GM12878 (cell line): ENCODE results near the gene ISY1.

Experiments used
- DPF2 ChIP-seq: fragments of 450-650 bp; IDR thresholded peaks from 2 replicates; pipeline ENCODE4 v1.6.1; 2017; ENCODE audit warnings: mild to moderate bottlenecking
- IKZF1 ChIP-seq: fragments of 450-650 bp; conservative IDR thresholded peaks from 2 replicates; pipeline ENCODE4 v1.6.1; 2017; ENCODE audit warnings: antibody characterized with exemption, mild to moderate bottlenecking
- LARP7 ChIP-seq: fragments of 450-650 bp; IDR thresholded peaks from 2 replicates; pipeline ENCODE4 v1.6.1; 2017; ENCODE audit warnings: mild to moderate bottlenecking
- NFXL1 ChIP-seq: fragments of 450-650 bp; IDR thresholded peaks from 2 replicates; pipeline ENCODE4 v1.6.1; 2017; ENCODE audit warnings: antibody characterized with exemption, mild to moderate bottlenecking, borderline replicate concordance
- POLR2A ChIP-seq: IDR thresholded peaks from 2 replicates; pipeline ENCODE4 v1.6.1; 2011; ENCODE audit warnings: low read depth, mild to moderate bottlenecking, low read length
- REST ChIP-seq: IDR thresholded peaks from 2 replicates; pipeline ENCODE4 v1.6.1; 2012; ENCODE audit warnings: mild to moderate bottlenecking, low read depth, low read length
- RFX5 ChIP-seq: IDR thresholded peaks from 2 replicates; pipeline ENCODE4 v1.6.1; 2011; ENCODE audit warnings: low read depth, low read length, improper control_type of control experiment
- SIN3A ChIP-seq: IDR thresholded peaks from 2 replicates; pipeline ENCODE4 v1.6.1; 2012; ENCODE audit warnings: low read depth, low read length, improper control_type of control experiment
- SUZ12 ChIP-seq: fragments of 200-600 bp; sonication (generic); IDR thresholded peaks from one replicate; pipeline ENCODE4 v1.6.1; 2018; ENCODE audit warnings: antibody characterized with exemption, mild to moderate bottlenecking; ENCODE audit not compliant: unreplicated experiment
- TF ChIP-seq, protein P1 (sequence below), 3 experiments: IDR thresholded peaks in 2 of 3; conservative IDR thresholded peaks in 1 of 3; 2 replicates each; pipeline ENCODE4 v1.5.1; 2011; ENCODE audit warnings: low read depth in 3 of 3, low read length in 3 of 3, mild to moderate bottlenecking in 3 of 3, control low read depth in 2 of 3, moderate library complexity in 2 of 3, inconsistent platforms in 1 of 3, mixed read lengths in 1 of 3; ENCODE audit not compliant: control insufficient read depth in 2 of 3, insufficient read depth in 1 of 3; ENCODE audit errors: extremely low read depth in 1 of 3
- TF ChIP-seq, protein P2 (sequence below): fragments of 450-650 bp; IDR thresholded peaks from 2 replicates; pipeline ENCODE4 v1.6.1; 2014; ENCODE audit warnings: mild to moderate bottlenecking
- TF ChIP-seq, protein P3 (sequence below): IDR thresholded peaks from 2 replicates; pipeline ENCODE4 v1.6.1; 2011; ENCODE audit warnings: mild to moderate bottlenecking, low read depth, low read length, moderate library complexity; ENCODE audit not compliant: insufficient replicate concordance

DNA sequence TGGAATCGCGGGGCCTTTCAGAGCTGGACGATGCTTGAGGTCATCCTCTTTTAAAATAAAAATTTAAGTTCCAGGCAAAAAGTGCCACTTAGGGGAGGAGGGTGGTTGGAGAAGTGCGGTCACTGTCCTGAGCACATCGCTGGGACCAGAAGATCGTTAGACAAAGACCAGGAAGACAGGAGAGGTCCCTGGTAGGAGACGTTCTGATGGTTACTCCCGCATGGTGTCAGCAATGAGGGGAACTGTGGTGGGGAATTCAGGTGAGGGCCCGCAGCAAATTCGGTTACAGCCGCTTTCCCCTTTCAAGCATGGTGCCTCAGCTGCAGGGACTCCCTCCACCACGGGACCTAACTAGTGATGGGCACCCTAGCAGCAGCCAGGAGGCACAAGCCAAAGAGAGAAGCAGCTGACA is 1.0 kb upstream of the ISY1 start:
- TF ChIP-seq, protein P1, sequence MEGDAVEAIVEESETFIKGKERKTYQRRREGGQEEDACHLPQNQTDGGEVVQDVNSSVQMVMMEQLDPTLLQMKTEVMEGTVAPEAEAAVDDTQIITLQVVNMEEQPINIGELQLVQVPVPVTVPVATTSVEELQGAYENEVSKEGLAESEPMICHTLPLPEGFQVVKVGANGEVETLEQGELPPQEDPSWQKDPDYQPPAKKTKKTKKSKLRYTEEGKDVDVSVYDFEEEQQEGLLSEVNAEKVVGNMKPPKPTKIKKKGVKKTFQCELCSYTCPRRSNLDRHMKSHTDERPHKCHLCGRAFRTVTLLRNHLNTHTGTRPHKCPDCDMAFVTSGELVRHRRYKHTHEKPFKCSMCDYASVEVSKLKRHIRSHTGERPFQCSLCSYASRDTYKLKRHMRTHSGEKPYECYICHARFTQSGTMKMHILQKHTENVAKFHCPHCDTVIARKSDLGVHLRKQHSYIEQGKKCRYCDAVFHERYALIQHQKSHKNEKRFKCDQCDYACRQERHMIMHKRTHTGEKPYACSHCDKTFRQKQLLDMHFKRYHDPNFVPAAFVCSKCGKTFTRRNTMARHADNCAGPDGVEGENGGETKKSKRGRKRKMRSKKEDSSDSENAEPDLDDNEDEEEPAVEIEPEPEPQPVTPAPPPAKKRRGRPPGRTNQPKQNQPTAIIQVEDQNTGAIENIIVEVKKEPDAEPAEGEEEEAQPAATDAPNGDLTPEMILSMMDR (IDR thresholded peaks at IDR 0.05 in 2 of 3, conservative IDR thresholded peaks at IDR 0.05 in 1 of 3; ENCODE audit: control insufficient read depth in 2 of 3, extremely low read depth in 1 of 3, insufficient read depth in 1 of 3, low read depth in 3 of 3, low read length in 3 of 3), result no peak
- TF ChIP-seq, protein P2, sequence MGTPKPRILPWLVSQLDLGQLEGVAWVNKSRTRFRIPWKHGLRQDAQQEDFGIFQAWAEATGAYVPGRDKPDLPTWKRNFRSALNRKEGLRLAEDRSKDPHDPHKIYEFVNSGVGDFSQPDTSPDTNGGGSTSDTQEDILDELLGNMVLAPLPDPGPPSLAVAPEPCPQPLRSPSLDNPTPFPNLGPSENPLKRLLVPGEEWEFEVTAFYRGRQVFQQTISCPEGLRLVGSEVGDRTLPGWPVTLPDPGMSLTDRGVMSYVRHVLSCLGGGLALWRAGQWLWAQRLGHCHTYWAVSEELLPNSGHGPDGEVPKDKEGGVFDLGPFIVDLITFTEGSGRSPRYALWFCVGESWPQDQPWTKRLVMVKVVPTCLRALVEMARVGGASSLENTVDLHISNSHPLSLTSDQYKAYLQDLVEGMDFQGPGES, result no peak
- TF ChIP-seq POLR2A (no peak; the same call in 1 of the 2 replicates), RFX5 (no peak), IKZF1 (no peak), NFXL1 (no peak), DPF2 (no peak), REST (no peak), SUZ12 (no peak), LARP7 (no peak), SIN3A (no peak)
- TF ChIP-seq, protein P3, sequence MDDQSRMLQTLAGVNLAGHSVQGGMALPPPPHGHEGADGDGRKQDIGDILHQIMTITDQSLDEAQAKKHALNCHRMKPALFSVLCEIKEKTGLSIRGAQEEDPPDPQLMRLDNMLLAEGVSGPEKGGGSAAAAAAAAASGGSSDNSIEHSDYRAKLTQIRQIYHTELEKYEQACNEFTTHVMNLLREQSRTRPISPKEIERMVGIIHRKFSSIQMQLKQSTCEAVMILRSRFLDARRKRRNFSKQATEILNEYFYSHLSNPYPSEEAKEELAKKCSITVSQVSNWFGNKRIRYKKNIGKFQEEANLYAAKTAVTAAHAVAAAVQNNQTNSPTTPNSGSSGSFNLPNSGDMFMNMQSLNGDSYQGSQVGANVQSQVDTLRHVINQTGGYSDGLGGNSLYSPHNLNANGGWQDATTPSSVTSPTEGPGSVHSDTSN, result no peak
